Endothelial cell (in vitro differentiated cells): ENCODE data around the gene GINS1. TPM values are rescaled to one million over a fixed set of nuclear protein-coding genes. Genes with fewer than 3 reads are reported as not detected.

Experiments
- DNase-seq: peaks from one replicate; pipeline ENCODE4 v3.0.0; 2021; ENCODE audit warnings: low spot score
- H3K27ac Mint-ChIP-seq: one replicate; pipeline ENCODE4 v1.8.0; 2021; ENCODE audit warnings: mixed read lengths, inconsistent platforms; ENCODE audit not compliant: unreplicated experiment
- H3K27me3 Mint-ChIP-seq: one replicate; pipeline ENCODE4 v1.8.0; 2021; ENCODE audit warnings: mild to moderate bottlenecking, moderate library complexity, mixed read lengths, inconsistent platforms; ENCODE audit not compliant: unreplicated experiment
- H3K36me3 Mint-ChIP-seq: one replicate; pipeline ENCODE4 v1.8.0; 2021; ENCODE audit warnings: mild to moderate bottlenecking, low read depth, mixed read lengths, inconsistent platforms; ENCODE audit not compliant: unreplicated experiment
- H3K4me1 Mint-ChIP-seq: one replicate; pipeline ENCODE4 v1.8.0; 2021; ENCODE audit warnings: mild to moderate bottlenecking, mixed read lengths, inconsistent platforms; ENCODE audit not compliant: unreplicated experiment
- H3K4me3 Mint-ChIP-seq: one replicate; pipeline ENCODE4 v1.8.0; 2021; ENCODE audit warnings: mild to moderate bottlenecking, mixed read lengths, inconsistent platforms; ENCODE audit not compliant: unreplicated experiment
- H3K9me3 Mint-ChIP-seq: one replicate; pipeline ENCODE4 v1.8.0; 2021; ENCODE audit warnings: mixed read lengths, inconsistent platforms; ENCODE audit not compliant: unreplicated experiment
- total RNA-seq: library from RNA; stranded (reverse); fragmentation: NEBNext Ultra II Directional; extraction: Animal tissue kit (Norgen Biotek cat#: 25700); gene quantifications from one replicate; pipeline ENCODE4 v1.2.1, GENCODE V29; 2021; ENCODE audit not compliant: unreplicated experiment
- TF ChIP-seq, protein P1 (sequence below): fragments of 200-600 bp; sonication (generic); IDR thresholded peaks from one replicate; pipeline ENCODE4 v1.5.0; 2021; ENCODE audit warnings: antibody characterized with exemption; ENCODE audit not compliant: unreplicated experiment

GINS1 gene
- total RNA-seq, 1 donor from 2014 or later, result 12.3 TPM

GRCh38 chr20:25457886-25458680 is 50.6 kb downstream of the GINS1 start:
- H3K9me3 Mint-ChIP-seq, result no peaks in the 10 kb centered on the region
- H3K27me3 Mint-ChIP-seq, result peaks cover 12% of the 10 kb centered on the region
- no peak for DNase-seq
- peaks cover 2% of the 10 kb centered on the region for H3K4me1 Mint-ChIP-seq
- peaks cover 49% of the 10 kb centered on the region for H3K36me3 Mint-ChIP-seq
- peak overlapping the region; percentile 29 for H3K4me3 Mint-ChIP-seq
- TF ChIP-seq, protein P1, sequence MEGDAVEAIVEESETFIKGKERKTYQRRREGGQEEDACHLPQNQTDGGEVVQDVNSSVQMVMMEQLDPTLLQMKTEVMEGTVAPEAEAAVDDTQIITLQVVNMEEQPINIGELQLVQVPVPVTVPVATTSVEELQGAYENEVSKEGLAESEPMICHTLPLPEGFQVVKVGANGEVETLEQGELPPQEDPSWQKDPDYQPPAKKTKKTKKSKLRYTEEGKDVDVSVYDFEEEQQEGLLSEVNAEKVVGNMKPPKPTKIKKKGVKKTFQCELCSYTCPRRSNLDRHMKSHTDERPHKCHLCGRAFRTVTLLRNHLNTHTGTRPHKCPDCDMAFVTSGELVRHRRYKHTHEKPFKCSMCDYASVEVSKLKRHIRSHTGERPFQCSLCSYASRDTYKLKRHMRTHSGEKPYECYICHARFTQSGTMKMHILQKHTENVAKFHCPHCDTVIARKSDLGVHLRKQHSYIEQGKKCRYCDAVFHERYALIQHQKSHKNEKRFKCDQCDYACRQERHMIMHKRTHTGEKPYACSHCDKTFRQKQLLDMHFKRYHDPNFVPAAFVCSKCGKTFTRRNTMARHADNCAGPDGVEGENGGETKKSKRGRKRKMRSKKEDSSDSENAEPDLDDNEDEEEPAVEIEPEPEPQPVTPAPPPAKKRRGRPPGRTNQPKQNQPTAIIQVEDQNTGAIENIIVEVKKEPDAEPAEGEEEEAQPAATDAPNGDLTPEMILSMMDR, result no peak
- no peak overlapping the region for H3K27ac Mint-ChIP-seq

DNA sequence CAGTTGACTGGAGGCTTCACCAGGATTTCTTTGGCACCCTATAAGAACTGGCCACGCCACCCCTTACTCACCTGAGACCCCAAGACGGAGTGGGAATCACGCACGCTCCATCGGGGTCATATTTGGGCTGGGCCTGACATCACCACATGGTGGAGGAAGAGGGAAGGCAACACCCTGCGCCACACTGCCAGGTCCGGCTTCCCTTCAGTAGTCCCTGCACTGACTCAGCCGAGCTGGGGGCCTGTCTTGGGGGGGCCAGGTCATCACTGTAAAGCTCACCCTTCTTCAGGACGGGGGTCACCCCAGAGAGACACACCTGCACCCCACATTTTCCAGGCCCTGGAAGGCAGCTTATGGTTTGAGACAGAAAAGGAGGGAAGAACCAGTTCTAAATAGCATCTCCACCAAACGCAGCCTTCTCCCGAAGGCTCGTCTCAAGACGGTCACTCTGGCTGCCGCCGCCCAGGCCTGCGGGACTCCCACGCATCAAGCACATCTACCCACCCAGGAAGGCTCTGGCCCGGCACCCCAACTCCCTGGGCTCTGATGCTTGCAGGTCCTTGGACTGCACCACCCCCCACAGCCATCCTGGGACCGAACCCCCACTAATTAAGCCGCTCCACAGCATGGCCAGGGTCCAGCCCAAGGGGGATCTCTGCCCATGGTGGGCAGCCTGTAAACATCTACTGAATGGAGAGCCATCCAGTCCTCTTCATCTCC is 51.8 kb downstream of the GINS1 start:
- Mint-ChIP-seq H3K9me3 (no peaks in the 10 kb centered on the region), H3K36me3 (peaks cover 53% of the 10 kb centered on the region), H3K4me1 (peaks cover 2% of the 10 kb centered on the region), H3K27me3 (peaks cover 9% of the 10 kb centered on the region), H3K27ac (no peak overlapping the region), H3K4me3 (no peak overlapping the region)
- TF ChIP-seq, protein P1, result no peak
- no peak for DNase-seq

DNA sequence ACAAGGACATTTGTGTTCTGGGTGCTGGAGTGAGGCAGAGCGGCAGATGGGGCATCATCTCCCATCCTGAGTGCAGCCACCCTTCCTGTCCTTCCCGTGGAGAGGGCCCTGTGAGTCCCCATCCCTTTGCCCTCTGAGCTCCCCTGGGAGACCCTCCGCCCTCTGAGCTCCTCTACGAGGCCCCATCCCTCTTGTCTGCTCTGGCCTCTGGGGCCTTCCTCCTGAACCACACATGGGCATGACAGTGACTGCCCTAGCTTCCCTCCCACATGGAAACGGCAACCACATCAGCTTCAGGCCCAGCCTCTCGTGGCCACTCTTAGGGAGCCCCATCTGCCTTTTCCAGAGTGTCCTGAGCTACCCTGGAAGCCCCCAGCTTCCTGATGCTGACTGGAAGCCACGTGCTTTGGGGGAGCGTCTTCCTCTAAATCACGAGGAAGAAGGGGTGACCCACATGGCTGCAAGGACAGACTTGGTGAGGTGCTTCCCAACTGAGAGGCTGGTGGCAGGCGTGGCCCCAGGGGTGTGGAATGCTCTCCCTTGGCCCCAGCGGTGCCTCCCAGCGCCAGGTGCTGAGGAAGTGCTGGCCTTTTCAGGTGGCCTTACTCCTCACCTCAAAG is 52.6 kb downstream of the GINS1 start:
- no peaks in the 10 kb centered on the region for H3K9me3 Mint-ChIP-seq
- H3K4me1 Mint-ChIP-seq, result peaks cover 2% of the 10 kb centered on the region
- H3K4me3 Mint-ChIP-seq, result no peak overlapping the region
- TF ChIP-seq, protein P1, result no peak
- H3K27me3 Mint-ChIP-seq, result peaks cover 7% of the 10 kb centered on the region
- DNase-seq, result no peak
- peaks cover 54% of the 10 kb centered on the region for H3K36me3 Mint-ChIP-seq
- H3K27ac Mint-ChIP-seq, result no peak overlapping the region

DNA sequence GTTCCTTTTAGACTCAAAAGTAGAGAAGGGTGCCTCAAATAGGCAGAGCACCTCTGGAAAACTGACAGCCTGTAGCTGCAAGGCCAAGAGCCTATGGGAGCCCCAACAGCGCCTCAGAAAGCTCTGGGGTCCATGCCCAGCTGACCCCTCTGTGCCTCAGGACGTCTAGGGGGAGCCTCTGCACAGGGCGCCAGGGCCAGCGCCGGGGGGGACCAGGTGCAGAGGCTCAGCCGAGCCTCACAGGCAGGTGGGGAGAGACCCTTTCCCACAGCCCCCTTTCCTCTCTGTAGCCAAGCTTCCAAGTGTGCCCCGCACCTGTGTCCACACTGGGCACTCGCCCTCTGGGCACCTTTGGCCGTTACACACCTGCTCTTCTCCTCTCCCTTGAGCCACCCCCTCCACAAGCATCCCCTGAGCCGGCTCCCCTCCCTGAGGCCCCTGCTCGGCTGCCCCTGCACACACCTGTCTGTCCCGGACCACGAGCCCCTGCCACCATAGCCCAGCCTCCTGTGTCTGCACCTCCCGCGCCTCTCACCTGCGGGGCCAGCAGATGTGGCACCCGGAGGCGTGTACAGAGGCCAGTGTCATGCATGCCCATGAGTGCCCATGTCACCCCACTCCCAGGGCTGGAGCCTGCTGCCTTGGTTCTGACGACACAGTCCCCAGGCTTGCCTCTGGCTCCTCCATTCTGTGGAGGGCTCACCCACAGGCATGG is 53.2 kb downstream of the GINS1 start:
- Mint-ChIP-seq H3K4me3 (no peak overlapping the region), H3K36me3 (peaks cover 51% of the 10 kb centered on the region), H3K27ac (no peak overlapping the region), H3K4me1 (peaks cover 2% of the 10 kb centered on the region), H3K27me3 (peaks cover 10% of the 10 kb centered on the region), H3K9me3 (no peaks in the 10 kb centered on the region)
- no peak for DNase-seq
- TF ChIP-seq, protein P1, result no peak
